GM21526 (cell line): ENCODE data around the gene XRCC1.
"Not testable (repeated sequence)": the region's sequence is repeated elsewhere in the genome, so short reads cannot be mapped to it uniquely, and the experiment has no call there.

Experiments
- ATAC-seq: cut with Tn5 transposase; IDR thresholded peaks from one replicate; pipeline ENCODE4 v1.9.1; 2021; ENCODE audit warnings: moderate library complexity; ENCODE audit not compliant: unreplicated experiment, low FRiP score

XRCC1 gene

GRCh38 chr19:43548706-43549105 lies 26.6 kb downstream of the XRCC1 start:
- no peak for ATAC-seq

DNA sequence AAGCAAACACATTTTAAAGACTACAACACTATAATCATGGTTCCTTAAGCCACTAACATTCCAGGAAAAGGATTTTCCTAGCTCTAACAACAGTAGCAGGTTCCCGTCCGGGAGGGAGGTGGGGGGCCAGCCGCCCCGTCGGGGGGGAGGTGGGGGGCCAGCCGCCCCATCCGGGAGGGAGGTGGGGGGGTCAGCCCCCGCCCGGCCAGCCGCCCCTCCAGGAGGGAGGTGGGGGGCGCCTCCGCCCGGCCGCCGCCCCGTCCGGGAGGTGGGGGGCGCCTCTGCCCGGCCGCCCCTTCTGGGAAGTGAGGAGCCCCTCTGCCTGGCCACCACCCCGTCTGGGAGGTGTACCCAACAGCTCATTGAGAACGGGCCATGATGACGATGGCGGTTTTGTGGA lies 27.4 kb downstream of the XRCC1 start:
- not testable (repeated sequence) for ATAC-seq

DNA sequence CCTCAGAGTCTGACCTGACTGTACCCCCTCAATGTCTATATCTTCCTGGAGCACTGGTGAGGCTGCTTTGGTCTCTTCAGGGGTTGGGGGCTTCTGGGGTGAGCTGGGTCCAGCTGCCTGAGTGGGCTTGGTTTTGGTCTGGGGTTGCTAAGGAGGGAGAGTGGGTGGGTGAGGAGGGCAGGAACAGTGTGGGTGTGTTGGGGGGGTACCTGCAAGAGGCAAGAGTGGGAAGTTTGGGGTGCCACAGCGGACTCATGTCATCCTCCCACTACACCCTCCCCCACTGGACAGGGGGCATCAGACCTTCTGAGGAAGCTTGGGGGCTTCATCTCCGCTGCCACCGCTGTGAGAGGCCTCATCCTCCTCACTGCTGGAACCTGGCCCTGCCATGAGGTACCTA lies 28.7 kb downstream of the XRCC1 start:
- no peak for ATAC-seq

DNA sequence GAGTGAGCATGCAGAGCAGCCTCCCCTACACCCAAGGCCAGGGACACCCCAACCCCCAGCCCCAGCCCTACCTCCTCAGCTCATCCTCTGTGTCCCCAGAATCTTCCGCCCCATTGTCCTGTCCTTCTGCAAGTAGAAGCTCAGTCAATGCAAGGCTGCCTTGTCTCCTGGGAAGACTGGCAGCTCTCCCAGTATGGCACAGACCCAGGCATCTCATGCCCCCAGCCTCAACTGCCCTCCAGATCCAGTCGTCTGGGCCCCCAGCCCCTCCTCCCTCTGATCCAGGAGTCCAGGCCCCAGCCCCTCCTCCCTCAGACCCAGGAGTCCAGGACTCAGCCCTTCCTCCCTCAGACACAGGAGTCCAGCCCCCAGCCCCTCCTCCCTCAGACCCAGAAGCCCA lies 29.3 kb downstream of the XRCC1 start:
- no peak for ATAC-seq

- ATAC-seq = no peak
Measured at GRCh38 chr19:43545276-43545675, 30.1 kb downstream of the XRCC1 start.

DNA sequence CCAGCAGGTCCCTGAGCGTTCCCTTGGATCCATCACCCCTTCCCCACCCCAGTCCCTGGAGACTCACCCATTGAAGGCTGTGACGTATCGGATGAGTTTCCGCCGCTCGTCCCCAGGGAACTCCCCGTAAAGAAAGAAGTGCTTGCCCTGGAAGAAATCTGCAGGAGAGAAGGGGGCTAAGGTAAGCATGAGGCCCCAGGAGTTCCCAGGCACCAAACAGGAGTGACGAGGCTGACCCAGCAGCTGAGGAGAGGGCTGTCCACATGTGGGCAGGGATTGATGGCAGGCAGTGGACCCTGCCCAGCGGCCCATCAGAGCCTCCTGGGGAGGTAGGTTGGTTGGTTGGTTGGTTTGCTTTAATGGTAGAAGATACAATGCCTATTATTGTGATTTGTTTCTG lies 31.2 kb downstream of the XRCC1 start:
- ATAC-seq = no peak

DNA sequence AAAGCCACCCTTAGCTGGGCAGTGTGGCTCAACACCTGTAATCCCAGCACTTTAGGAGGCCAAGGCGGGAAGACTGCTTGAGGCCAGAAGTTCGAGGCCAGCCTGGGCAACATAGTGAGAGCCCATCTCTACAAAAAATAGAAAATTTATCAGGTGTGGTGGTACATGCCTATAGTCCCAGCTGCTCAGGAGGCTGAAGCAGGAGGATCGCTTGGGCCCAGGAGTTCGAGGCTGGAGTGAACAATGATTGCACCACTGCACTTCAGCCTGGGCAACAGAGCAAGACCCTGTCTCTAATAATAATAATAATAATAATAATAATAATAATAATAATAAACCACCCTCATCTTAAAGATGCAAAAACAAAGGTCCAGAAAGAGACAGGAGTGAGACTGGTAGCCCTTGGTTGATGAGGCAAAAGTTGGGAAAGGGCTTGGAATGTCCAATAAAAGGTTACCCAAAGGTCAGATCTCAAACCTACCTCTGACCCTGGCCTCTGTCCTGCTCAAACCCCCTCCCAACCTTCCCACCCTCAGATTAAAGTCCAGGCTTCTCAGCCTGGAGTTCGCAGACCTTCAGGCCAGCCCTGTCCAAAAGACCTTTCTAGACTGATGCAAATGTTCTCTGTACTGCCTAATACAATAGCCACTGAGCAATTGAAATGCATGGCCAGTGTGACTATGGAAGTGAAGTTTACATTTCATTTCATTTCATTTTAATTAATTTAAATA lies 33.2 kb downstream of the XRCC1 start:
- no peak for ATAC-seq

- no peak for ATAC-seq
Measured at GRCh38 chr19:43540381-43540780, 34.9 kb downstream of the XRCC1 start.

GRCh38 chr19:43538922-43539321 lies 36.4 kb downstream of the XRCC1 start:
- no peak for ATAC-seq

DNA sequence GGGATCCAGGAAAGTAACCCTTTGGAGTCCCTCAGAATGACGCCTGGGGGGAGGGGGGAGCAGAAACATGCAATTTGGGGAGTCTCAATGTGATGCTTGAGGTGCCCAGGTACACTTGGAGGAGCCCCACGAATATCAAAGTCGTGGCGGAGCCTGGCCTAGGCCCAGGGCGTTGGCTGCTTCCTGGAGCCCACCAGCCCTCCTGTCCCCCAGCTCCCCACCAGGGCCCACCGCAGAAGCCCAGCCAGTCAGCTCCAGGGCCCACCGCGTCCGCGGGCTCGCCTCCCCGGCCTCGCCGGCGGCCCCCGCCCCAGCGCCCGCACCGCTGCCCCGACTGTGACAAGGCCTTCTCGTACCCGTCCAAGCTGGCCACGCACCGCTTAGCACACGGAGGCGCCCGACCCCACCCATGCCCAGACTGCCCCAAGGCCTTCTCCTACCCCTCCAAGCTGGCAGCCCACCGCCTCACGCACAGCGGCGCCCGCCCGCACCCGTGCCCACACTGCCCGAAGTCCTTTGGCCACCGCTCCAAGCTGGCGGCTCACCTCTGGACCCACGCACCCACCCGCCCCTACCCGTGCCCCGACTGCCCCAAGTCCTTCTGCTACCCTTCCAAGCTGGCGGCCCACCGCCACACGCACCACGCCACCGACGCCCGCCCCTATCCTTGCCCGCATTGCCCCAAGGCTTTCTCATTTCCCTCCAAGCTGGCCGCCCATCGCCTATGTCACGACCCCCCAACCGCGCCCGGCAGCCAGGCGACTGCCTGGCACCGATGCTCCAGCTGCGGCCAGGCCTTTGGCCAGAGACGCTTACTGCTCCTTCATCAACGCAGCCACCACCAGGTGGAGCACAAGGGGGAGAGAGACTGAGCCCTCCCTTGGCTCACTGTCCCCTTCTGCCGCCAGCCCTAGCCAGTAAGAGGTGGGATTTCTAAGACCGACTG lies 40.2 kb downstream of the XRCC1 start:
- ATAC-seq = no peak

DNA sequence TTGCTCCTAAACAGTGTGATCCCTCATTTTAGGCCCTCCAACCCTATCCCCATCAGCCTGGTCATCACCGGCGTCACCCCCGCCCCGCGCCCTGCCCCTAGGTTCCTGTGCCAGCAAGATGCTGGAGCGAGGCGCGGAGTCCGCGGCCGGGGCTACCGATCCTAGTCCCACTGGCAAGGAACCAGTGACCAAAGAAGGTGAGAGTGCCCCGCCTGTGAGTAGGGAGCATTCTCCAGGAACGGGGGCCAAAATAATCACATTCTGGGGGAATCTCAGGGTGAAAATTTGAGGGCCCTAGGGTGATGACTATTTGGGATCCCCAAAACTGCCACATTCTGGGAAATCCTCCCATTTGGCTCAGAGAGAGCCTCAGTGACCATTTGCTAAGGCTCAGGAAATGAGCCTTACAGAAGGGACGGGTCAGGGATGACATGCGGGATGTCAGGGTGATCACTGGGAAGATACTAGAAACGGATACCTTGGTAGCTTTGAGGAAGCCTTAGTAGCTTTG lies 41.0 kb downstream of the XRCC1 start:
- no peak for ATAC-seq

DNA sequence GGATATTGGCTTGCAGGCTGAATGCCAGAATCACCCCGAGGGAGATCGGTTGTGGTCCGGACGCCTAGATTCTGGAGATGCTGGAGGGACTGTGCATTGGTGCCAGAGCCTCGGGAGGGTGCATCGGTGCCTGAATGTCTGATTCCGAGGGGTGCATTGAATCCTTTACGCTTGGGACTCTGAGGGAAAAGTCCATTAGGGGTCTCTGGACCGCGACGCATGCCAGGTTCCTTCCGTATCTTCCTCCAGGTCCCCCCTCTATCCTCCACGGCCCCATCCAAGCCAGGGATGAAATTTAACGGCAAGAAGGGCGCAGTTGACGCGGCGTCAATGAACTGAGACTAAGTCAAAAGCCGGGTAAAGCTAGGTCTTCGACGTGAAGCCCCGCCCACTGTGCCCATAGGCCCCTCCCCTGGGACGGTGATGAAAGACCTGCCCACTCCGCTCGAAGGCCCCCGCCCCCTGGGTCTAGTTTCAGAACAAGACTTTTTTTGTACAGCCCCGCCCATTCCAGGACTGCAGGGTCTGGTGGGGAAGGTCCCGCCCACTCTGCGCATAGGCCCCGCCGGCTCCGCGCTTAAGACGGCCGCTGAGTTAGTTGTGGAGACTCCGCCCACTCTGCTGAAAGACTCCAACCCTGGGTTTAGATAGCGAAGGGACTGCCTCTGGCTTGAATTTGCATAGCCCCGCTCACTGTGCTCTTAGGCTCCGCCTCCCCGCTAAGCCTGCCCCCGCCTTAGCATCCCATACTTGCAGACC lies 41.6 kb downstream of the XRCC1 start:
- peak; percentile 46 for ATAC-seq

- peak; percentile 55 for ATAC-seq
Measured at GRCh38 chr19:43532962-43533545, 42.3 kb downstream of the XRCC1 start, which contains the start of gene ZNF575. ZNF575 (plus strand) TSS chr19:43533188; CDS start chr19:43534423, 1,235 bp downstream.

GRCh38 chr19:43532571-43532961 lies 42.8 kb downstream of the XRCC1 start:
- no peak for ATAC-seq

GRCh38 chr19:43527860-43528622 lies 47.3 kb downstream of the XRCC1 start:
- ATAC-seq = no peak

- peak; percentile 54 for ATAC-seq
Measured at GRCh38 chr19:43526884-43527859, 48.2 kb downstream of the XRCC1 start, which contains the start of gene ETHE1. ETHE1 (minus strand) TSS chr19:43527201; CDS start chr19:43527177, 24 bp downstream.

DNA sequence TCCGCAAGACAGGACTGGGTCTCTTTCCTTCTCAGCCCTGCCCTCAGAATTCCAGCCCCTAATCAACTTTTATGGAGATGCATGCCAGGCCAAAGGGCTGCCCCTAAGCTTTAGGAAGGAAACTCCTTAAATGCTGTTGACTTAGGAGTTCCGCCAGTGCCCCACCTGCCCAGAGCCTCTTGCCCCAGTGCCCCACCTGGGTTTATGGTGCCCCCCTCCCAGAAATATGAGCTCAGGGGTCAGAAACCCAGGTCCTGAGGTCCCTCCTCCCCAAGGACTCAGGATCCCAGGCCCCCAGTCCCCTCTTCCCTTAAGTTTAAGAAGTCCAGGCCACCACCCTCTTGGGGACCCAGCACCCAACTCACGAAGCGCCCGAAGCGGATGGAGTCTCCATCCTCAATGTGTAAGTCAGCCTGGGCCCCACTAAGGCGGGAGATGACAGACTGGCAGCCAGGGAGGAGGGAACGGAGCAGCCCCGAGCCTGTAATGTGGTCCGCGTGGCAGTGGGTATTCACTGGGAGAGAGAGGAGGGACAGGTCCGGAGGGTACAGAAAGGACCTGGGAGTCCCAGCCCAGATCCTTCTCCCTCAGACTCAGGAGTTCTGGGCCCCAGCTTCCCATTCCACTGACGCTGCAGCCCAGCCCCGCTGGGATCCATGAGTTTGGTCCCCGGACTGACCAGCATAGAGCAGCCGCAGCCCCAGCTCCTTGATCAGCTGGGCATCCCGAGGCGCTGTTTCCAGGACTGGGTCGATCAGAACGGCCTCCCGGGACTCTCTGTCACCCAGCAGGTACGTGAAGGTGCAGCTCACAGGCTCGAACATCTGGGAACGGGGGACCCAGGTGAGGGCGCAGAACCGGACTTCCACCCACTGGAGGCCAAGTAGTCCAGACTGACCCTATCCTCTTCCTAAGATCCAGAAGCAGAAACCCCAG lies 49.2 kb downstream of the XRCC1 start:
- ATAC-seq = no peak
